AML-193 (cell line): Measurements from ENCODE around the gene MKX.

Experiments
- DNase-seq, 2 experiments: peaks; one replicate each; lab custom pipeline; 2025; lab: John Stamatoyannopoulos, UW

Gene MKX

GRCh38 chr10:27742195-27743011 lies 3.2 kb downstream of the MKX start:
- no peak for DNase-seq

- no peak for DNase-seq
These were observed 4.2 kb downstream of the MKX start for GRCh38 chr10:27741173-27742091.

GRCh38 chr10:27736396-27736795 lies 9.2 kb downstream of the MKX start:
- no peak for DNase-seq

- DNase-seq, result no peak
These were observed 15.6 kb downstream of the MKX start for GRCh38 chr10:27730041-27730440.

GRCh38 chr10:27728338-27728737 lies 17.3 kb downstream of the MKX start:
- DNase-seq, result no peak

- peak in 1 of 2 experiments; percentile 3 for DNase-seq
These were observed 21.3 kb downstream of the MKX start for GRCh38 chr10:27724287-27724686.

GRCh38 chr10:27723436-27723835 lies 22.2 kb downstream of the MKX start:
- no peak for DNase-seq

- DNase-seq, result no peak
These were observed 25.1 kb downstream of the MKX start for GRCh38 chr10:27720529-27720928.

- DNase-seq, result no peak
These were observed 26.6 kb downstream of the MKX start for GRCh38 chr10:27719052-27719451.

- DNase-seq, result no peak
These were observed 27.8 kb downstream of the MKX start for GRCh38 chr10:27717861-27718260.

- DNase-seq, result no peak
These were observed 28.4 kb downstream of the MKX start for GRCh38 chr10:27717224-27717623.

GRCh38 chr10:27716521-27716920 lies 29.1 kb downstream of the MKX start:
- DNase-seq, result no peak

- DNase-seq, result no peak
These were observed 30.1 kb downstream of the MKX start for GRCh38 chr10:27715505-27715904.

- no peak for DNase-seq
These were observed 31.3 kb downstream of the MKX start for GRCh38 chr10:27714349-27714748.

- DNase-seq, result no peak
These were observed 31.7 kb downstream of the MKX start for GRCh38 chr10:27713941-27714340.

GRCh38 chr10:27710014-27710413 lies 35.6 kb downstream of the MKX start:
- DNase-seq, result no peak

- DNase-seq, result no peak
These were observed 36.3 kb downstream of the MKX start for GRCh38 chr10:27709304-27709703.

- no peak for DNase-seq
These were observed 43.6 kb downstream of the MKX start for GRCh38 chr10:27701938-27702537.

- DNase-seq, result no peak
These were observed 45.8 kb downstream of the MKX start for GRCh38 chr10:27699776-27700175.

GRCh38 chr10:27698961-27699360 lies 46.7 kb downstream of the MKX start:
- no peak for DNase-seq

- DNase-seq, result no peak
These were observed 49.2 kb downstream of the MKX start for GRCh38 chr10:27696466-27696865.

- DNase-seq, result no peak
These were observed 49.9 kb downstream of the MKX start for GRCh38 chr10:27695706-27696105.

- DNase-seq, result no peak
These were observed 50.5 kb downstream of the MKX start for GRCh38 chr10:27695088-27695487.
